ENCODE results near the gene TMEM44.

Gene TMEM44, protein sequence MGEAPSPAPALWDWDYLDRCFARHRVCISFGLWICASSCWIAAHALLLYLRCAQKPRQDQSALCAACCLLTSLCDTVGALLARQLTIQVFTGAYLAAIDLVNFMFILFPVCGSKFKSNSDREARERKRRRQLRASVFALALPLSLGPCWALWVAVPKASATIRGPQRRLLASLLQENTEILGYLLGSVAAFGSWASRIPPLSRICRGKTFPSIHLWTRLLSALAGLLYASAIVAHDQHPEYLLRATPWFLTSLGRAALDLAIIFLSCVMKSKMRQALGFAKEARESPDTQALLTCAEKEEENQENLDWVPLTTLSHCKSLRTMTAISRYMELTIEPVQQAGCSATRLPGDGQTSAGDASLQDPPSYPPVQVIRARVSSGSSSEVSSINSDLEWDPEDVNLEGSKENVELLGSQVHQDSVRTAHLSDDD

DNA sequence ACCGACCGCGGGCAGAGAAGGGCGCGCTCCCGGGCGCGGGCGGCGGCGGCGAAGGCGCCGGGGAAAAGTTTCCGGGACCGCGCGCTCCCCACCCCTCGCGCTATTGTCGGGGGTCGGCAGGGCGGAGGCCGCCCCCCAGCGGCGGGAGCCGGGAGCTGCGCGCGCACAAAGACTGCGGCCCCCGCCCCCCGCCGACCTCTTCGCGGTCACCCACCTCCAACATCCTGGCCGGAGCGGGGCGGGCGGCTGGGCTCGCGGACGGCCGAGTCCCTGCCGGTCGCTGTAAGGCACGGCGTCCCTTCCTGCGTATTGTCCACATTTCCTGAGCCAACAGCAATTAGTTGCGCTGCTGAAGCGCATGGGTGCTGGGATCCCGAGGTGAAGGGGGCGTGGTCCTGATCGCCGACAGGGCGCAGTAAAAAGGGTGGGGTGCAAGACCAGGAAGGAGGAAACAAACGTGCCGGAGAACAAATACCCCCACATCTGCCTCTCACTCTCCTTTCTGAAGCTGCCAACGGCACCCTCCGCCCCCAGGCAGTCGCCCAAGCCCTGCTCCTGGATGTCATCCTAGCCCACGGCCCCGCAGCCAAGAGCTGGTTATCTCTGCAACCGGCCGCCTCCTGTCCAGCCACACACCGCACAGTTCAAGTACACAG, at the start of gene TMEM44:
Gene TMEM44, minus strand, starts transcription at position 71 of the 656 bp plus-strand sequence. CDS start 204 bp downstream, outside the sequence.
- peak within 1 kb of the TSS; percentile 72 for H3K4me3 ChIP-seq (ENCODE audit: low read depth, low read length)
- in situ Hi-C loops (cut with HindIII; ENCODE audit: low sequenced_read_pairs) = no loop called here
- DNase-seq (ENCODE audit: low read depth) = peak; percentile 32
- TF ChIP-seq, protein P1, sequence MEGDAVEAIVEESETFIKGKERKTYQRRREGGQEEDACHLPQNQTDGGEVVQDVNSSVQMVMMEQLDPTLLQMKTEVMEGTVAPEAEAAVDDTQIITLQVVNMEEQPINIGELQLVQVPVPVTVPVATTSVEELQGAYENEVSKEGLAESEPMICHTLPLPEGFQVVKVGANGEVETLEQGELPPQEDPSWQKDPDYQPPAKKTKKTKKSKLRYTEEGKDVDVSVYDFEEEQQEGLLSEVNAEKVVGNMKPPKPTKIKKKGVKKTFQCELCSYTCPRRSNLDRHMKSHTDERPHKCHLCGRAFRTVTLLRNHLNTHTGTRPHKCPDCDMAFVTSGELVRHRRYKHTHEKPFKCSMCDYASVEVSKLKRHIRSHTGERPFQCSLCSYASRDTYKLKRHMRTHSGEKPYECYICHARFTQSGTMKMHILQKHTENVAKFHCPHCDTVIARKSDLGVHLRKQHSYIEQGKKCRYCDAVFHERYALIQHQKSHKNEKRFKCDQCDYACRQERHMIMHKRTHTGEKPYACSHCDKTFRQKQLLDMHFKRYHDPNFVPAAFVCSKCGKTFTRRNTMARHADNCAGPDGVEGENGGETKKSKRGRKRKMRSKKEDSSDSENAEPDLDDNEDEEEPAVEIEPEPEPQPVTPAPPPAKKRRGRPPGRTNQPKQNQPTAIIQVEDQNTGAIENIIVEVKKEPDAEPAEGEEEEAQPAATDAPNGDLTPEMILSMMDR (IDR thresholded peaks at IDR 0.05; ENCODE audit: low read depth, low read length, missing control alignments) = peak; percentile 39

DNA sequence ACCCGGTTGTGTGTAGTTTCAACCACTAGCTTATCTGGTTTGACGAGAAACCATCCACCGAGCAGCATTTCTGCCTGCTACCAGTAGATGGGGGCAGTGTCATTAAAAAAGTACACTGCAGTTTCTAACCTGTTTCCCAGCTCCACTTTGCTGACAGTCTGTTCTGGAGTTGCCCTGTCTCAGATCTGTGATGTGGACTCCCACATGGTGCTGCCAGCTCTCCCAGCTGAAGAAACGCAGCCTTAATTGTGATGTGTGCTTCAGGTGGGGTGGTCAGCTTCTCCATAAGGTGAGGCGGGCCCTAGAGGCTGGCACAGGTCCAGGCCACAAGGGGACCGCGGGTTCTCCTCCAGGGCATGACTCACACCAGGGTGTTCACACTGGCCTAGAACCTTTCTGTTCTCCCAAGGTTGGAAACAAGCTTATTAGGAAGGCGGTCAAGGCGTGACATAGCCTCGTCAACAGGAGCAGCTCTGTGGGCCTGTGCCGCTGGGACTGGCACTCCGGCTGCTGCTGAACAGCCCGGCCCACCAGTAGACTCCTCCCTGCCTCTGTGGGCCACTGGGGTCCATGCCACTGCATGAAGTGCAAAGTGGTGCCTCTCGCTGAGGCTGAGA, 49.6 kb upstream of the TMEM44 start:
- H3K4me3 ChIP-seq (ENCODE audit: low read depth, low read length) = no peak overlapping the region
- DNase-seq (ENCODE audit: low read depth) = peak; percentile 81
- TF ChIP-seq, protein P1 (IDR thresholded peaks at IDR 0.05; ENCODE audit: low read depth, low read length, missing control alignments) = peak; percentile 90
- in situ Hi-C loops (cut with HindIII; ENCODE audit: low sequenced_read_pairs) = loop anchor here (5.0 kb wide), 1 partner anchor 574 kb away; no protein-coding TSS in a partner anchor

DNA sequence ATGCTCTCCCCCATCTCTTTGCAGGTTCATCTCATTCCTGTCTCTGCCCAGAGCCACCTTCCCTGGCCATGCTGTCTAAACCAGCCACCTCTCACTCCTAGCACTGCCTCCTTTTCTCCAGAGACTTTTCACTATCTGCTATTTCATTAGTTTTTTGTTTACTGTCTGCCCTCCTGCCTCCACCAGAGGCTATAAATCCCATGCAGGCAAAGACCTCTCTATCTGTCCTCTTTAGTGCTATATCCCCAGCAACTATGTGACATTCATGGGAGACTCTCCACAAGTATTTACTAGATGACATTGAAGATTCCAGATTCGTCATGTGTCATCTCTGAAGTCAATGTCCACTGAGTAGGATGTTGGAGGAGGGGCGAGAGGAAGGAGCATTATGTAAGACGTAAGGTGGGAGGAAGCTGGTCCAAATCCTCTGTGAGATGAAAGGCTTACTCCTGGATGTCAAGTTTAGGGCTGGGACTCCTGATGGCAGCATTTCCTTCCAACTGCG, 49.0 kb upstream of the TMEM44 start:
- TF ChIP-seq, protein P1 (IDR thresholded peaks at IDR 0.05; ENCODE audit: low read depth, low read length, missing control alignments) = no peak
- in situ Hi-C loops (cut with HindIII; ENCODE audit: low sequenced_read_pairs) = loop anchor here (5.0 kb wide), 1 partner anchor 575 kb away; no protein-coding TSS in a partner anchor
- DNase-seq (ENCODE audit: low read depth) = no peak
- H3K4me3 ChIP-seq (ENCODE audit: low read depth, low read length) = no peak overlapping the region

DNA sequence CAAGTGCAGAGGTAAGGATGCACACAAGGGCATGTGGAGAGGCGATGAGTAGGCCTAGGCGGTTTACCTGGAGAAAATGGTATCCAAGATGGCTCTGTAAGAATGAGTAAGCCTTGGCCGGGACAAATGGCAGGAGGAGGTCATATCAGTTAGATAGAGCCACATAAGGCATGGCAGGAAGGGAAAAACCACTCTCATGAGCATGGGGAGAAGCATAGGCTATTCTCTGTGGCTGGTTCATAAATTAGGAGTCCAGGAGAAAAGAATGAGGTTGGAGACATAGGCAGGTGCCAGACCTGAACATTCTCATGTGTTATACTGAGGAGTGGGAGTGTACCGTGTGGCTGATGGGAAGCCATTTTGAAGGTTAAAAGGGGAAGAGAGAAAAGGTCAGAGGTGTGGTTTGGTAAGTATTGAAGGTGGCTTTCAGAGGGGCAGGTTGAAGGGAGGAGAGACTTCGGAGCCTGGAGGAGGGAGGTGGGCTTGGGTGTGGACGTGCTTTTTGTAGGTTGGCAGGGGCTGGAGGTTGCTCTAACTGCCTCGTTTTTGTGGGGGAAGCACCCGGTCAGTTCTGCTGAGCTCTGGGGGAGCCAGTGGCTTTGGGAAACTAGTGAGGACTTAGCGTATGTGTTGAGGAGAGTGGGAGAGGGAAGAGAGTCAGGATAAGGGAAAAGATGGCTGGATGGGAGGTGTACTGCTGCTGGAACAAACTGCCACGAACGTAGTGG, 47.8 kb upstream of the TMEM44 start:
- no peak for DNase-seq (ENCODE audit: low read depth)
- in situ Hi-C loops (cut with HindIII; ENCODE audit: low sequenced_read_pairs) = loop anchor here (5.0 kb wide), 1 partner anchor 576 kb away; no protein-coding TSS in a partner anchor
- no peak overlapping the region for H3K4me3 ChIP-seq (ENCODE audit: low read depth, low read length)
- TF ChIP-seq, protein P1 (IDR thresholded peaks at IDR 0.05; ENCODE audit: low read depth, low read length, missing control alignments) = no peak

DNA sequence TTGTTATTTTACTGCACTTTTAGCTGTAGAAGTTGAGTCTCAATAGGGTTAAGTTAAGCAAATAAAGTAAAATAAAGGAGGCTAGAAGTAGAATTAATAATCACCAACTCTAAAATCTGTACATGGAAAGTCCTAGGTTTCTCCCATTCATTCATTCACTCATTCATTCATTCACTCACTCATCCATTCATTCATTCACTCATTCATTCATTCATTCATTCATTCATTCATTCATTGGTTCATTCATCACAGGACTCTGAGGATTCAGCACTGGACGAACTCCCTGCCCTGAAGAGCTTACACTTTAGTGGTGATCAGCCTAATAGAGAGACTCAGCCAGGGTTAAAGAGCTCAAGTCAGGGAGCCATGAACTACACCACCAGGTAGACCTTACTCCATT, 43.3 kb upstream of the TMEM44 start:
- H3K4me3 ChIP-seq (ENCODE audit: low read depth, low read length) = no peak overlapping the region
- TF ChIP-seq, protein P1 (IDR thresholded peaks at IDR 0.05; ENCODE audit: low read depth, low read length, missing control alignments) = no peak
- in situ Hi-C loops (cut with HindIII; ENCODE audit: low sequenced_read_pairs) = no loop called here
- no peak for DNase-seq (ENCODE audit: low read depth)

All from astrocyte of the cerebellum (primary cell).